Left lung (tissue), 10 donors: ENCODE measurements around the gene PHACTR1. TPM values are rescaled to one million over a fixed set of nuclear protein-coding genes. Genes with fewer than 3 reads are reported as not detected.

ENCODE experiments used
- ATAC-seq: fragments of 200-7000 bp; cut with Tn5 transposase; one replicate; pipeline ENCODE4 v1.9.1; 2020; ENCODE audit warnings: moderate library complexity
- DNase-seq, 4 donors: peaks; one replicate each; pipeline ENCODE4 v3.0.0-alpha.2; 2013 to 2020
- H3K27ac ChIP-seq, 2 donors: fragments of 200-600 bp; sonication (generic) in 1 of 2; one replicate each; pipeline versions ENCODE4 v1.5.0 to v1.8.0; 2020 to 2021
- H3K27me3 ChIP-seq, 2 donors: fragments of 200-600 bp; sonication (generic) in 1 of 2; one replicate each; pipeline versions ENCODE4 v1.5.0 to v1.8.0; 2020 to 2021
- H3K36me3 ChIP-seq, 2 donors: fragments of 200-600 bp; sonication (generic) in 1 of 2; one replicate each; pipeline versions ENCODE4 v1.5.0 to v1.8.0; 2020 to 2021
- H3K4me1 ChIP-seq, 2 donors: fragments of 200-600 bp; one replicate each; pipeline ENCODE4 v1.8.0; 2021
- H3K4me3 ChIP-seq, 2 donors: fragments of 200-600 bp; sonication (generic) in 1 of 2; one replicate each; pipeline versions ENCODE4 v1.5.0 to v1.8.0; 2020 to 2021; ENCODE audit warnings: mild to moderate bottlenecking in 1 of 2
- H3K9me3 ChIP-seq, 2 donors: fragments of 200-600 bp; sonication (generic) in 1 of 2; one replicate each; pipeline versions ENCODE4 v1.5.0 to v1.8.0; 2020 to 2021
- intact Hi-C, 2 donors: fragments of 100-400 bp; cut with DNase I; formaldehyde crosslinking; loops; one replicate each; pipeline versions ENCODE4 v1.11.2 to v1.14.2; 2022
- polyA plus RNA-seq, 6 donors: library from polyadenylated mRNA; unstranded; fragments of 120-200 nt; gene quantifications; one replicate each; pipeline ENCODE4 v1.2.1, GENCODE V29; 2013; ENCODE audit not compliant: insufficient read length in 6 of 6
- total RNA-seq, 2 donors: library from RNA; stranded (reverse); fragmentation: NEBNext Ultra II Directional; extraction: Animal tissue kit (Norgen Biotek cat#: 25700); gene quantifications; one replicate each; pipeline ENCODE4 v1.2.1, GENCODE V29; 2021
- TF ChIP-seq, protein P1 (sequence below), 2 donors: fragments of 200-600 bp; sonication (generic) in 1 of 2; IDR thresholded peaks; one replicate each; pipeline versions ENCODE4 v1.5.0 to v1.8.0; 2021; ENCODE audit warnings: antibody characterized with exemption in 2 of 2
- donor health status: DM: no; HTN: yes; CAD: no.
- donor health status: DM: no; HTN: no; CAD: no.

The PHACTR1 gene
- total and polyA plus RNA-seq, 8 donors = 12.1 to 53.3 (median 15.8) TPM

DNA sequence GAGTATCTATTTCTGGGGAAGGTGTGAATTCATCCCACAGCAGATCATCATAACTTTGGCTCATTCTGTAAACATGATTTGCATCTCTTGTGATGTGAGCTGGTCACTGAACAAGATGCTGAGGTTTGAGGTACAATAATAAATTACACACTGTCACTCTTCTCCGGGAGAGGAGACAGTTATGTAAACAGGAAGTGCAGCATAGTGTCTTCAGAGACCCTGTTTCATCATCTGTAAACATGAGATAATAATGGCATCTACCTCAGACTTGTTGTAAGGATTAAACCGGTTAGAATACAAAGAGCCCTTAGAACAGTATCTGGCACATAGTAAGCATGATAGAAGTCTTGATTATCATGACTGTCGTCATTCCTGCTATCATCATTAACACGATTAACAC lies 486.6 kb downstream of the PHACTR1 start:
- Histone ChIP-seq H3K27me3 (no peaks in the 10 kb centered on the region), H3K4me1 (peaks cover 0 to 7% of the 10 kb centered on the region in 2 donors), H3K9me3 (no peaks in the 10 kb centered on the region), H3K27ac (peak overlapping the region in 1 of 2 donors; percentile 35), H3K36me3 (peaks cover 0 to 11% of the 10 kb centered on the region in 2 donors), H3K4me3 (no peak overlapping the region)
- no peak for DNase-seq
- TF ChIP-seq, protein P1, sequence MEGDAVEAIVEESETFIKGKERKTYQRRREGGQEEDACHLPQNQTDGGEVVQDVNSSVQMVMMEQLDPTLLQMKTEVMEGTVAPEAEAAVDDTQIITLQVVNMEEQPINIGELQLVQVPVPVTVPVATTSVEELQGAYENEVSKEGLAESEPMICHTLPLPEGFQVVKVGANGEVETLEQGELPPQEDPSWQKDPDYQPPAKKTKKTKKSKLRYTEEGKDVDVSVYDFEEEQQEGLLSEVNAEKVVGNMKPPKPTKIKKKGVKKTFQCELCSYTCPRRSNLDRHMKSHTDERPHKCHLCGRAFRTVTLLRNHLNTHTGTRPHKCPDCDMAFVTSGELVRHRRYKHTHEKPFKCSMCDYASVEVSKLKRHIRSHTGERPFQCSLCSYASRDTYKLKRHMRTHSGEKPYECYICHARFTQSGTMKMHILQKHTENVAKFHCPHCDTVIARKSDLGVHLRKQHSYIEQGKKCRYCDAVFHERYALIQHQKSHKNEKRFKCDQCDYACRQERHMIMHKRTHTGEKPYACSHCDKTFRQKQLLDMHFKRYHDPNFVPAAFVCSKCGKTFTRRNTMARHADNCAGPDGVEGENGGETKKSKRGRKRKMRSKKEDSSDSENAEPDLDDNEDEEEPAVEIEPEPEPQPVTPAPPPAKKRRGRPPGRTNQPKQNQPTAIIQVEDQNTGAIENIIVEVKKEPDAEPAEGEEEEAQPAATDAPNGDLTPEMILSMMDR (IDR thresholded peaks at IDR 0.05) = no peak
- intact Hi-C loops = no loop called here
- ATAC-seq = no peak

DNA sequence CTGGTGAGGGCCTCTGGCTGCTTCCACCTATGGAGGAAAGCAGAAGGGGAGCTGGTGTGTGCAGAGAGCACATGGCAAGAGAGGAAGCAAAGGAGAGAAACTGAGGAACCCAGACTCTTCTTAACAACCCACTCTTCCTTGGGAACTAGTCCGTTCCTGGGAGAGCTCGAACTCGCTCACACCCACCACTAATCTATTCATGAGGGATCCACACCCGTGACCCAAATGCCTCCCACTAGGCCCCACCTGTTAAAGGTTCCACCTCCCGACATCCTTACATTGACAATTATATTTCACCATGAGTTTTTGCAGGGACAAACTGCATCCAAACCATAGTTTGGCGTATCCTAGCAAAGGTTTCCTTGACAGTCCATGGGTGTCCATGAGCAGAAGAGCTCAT lies 488.5 kb downstream of the PHACTR1 start:
- TF ChIP-seq, protein P1 (IDR thresholded peaks at IDR 0.05) = no peak
- Histone ChIP-seq H3K9me3 (no peaks in the 10 kb centered on the region), H3K27me3 (no peaks in the 10 kb centered on the region), H3K36me3 (peaks cover 0 to 20% of the 10 kb centered on the region in 2 donors), H3K4me3 (no peak overlapping the region), H3K4me1 (peaks cover 0 to 7% of the 10 kb centered on the region in 2 donors), H3K27ac (no peak overlapping the region)
- intact Hi-C loops = no loop called here
- ATAC-seq = no peak
- no peak for DNase-seq

- intact Hi-C loops = no loop called here
- H3K4me1 ChIP-seq = peaks cover 0 to 7% of the 10 kb centered on the region in 2 donors
- TF ChIP-seq, protein P1 (IDR thresholded peaks at IDR 0.05) = no peak
Measured at GRCh38 chr6:13212096-13212495, 495.5 kb downstream of the PHACTR1 start.

DNA sequence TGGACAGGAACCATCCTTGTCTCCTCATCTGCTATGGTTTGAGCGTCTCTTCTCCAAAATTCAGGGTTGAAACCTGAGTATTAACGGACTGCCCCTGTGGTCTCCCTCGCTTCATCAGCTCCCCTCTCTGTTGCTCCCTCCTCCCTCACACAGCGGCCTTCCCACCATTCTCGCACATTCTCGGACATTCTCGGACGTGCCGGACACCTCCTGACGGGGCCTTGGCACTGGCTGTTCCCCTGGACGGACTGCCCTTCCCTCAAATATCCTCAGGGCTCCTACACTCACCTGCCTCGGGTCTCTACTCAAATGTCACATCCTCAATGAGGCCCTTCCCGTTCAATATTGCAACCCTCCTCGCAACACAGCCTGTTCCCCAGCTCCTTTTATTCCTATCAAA lies 496.0 kb downstream of the PHACTR1 start:
- Histone ChIP-seq H3K27me3 (no peaks in the 10 kb centered on the region), H3K36me3 (peaks cover 0 to 9% of the 10 kb centered on the region in 2 donors), H3K27ac (no peak overlapping the region), H3K9me3 (no peaks in the 10 kb centered on the region), H3K4me3 (no peak overlapping the region), H3K4me1 (peaks cover 0 to 12% of the 10 kb centered on the region in 2 donors)
- ATAC-seq (no peak), DNase-seq (no peak)
- TF ChIP-seq, protein P1 (IDR thresholded peaks at IDR 0.05) = no peak
- intact Hi-C loops = no loop called here

More at GRCh38 chr6:13212096-13212495, 495.5 kb downstream of the PHACTR1 start:
- Histone ChIP-seq H3K4me3 (no peak overlapping the region), H3K36me3 (peaks cover 0 to 9% of the 10 kb centered on the region in 2 donors), H3K27ac (no peak overlapping the region), H3K27me3 (no peaks in the 10 kb centered on the region), H3K9me3 (no peaks in the 10 kb centered on the region)
- DNase-seq (no peak), ATAC-seq (no peak)

DNA sequence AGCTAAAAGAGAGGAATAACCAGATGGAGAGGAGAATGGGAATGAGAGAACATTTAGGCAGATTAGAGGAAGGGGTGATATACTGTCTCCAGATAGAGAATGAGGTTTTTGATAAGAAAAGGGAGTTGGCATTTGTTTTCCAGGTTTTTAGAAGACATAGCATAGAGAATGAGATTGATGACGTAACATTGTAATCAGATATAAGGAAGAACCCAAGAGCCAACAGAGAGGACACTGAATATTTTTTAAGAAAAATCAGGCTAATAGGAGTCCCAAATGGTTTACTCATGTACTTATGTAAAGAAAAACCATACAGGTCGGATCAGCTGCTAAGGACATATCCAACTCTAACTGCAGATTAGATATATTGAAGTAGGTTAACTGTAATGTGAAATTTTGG lies 498.8 kb downstream of the PHACTR1 start:
- H3K9me3 ChIP-seq = no peaks in the 10 kb centered on the region
- H3K4me3 ChIP-seq = no peak overlapping the region
- H3K4me1 ChIP-seq = peaks cover 0 to 16% of the 10 kb centered on the region in 2 donors
- ATAC-seq = no peak
- no peak overlapping the region for H3K27ac ChIP-seq
- no peaks in the 10 kb centered on the region for H3K36me3 ChIP-seq
- TF ChIP-seq, protein P1 (IDR thresholded peaks at IDR 0.05) = no peak
- no peak for DNase-seq
- no peaks in the 10 kb centered on the region for H3K27me3 ChIP-seq
- intact Hi-C loops = no loop called here
